GM23248 (cell line): ENCODE measurements around the gene CD109.

Experiments
- EZH2 ChIP-seq: fragments of 200-600 bp; sonication (generic); IDR thresholded peaks from 2 replicates; pipeline ENCODE4 v1.6.1; 2018; ENCODE audit warnings: antibody characterized with exemption, mild to moderate bottlenecking; ENCODE audit not compliant: insufficient read depth, poor library complexity, severe bottlenecking
- EZH2phosphoT487 ChIP-seq: fragments of 200-600 bp; sonication (generic); IDR thresholded peaks from 2 replicates; pipeline ENCODE4 v1.6.1; 2018; ENCODE audit warnings: antibody characterized with exemption, moderate library complexity, mild to moderate bottlenecking, low read depth; ENCODE audit not compliant: insufficient read depth

GRCh38 chr6:73784726-73785505 is 88.9 kb downstream of the CD109 start:
- TF ChIP-seq EZH2, result no peak
- no peak for TF ChIP-seq EZH2phosphoT487
